HT1080 (cell line): Measurements from ENCODE around the gene DLX3. TPM values are rescaled to one million over a fixed set of nuclear protein-coding genes. Genes with fewer than 3 reads are reported as not detected.
"Not testable (repeated sequence)": the region's sequence is repeated elsewhere in the genome, so short reads cannot be mapped to it uniquely, and the experiment has no call there.

Experiments used
- DNase-seq: peaks from one replicate; pipeline ENCODE4 v3.0.0-alpha.2; 2015; ENCODE audit warnings: low read depth
- polyA plus RNA-seq, 2 experiments: library from polyadenylated mRNA; depleted of rRNA; stranded (reverse); fragments of >200 nt; gene quantifications; 2 replicates each; pipeline ENCODE4 v1.2.3, GENCODE V29; 2015
- total RNA-seq: library from RNA; depleted of rRNA; stranded (reverse); fragments of >200 nt; shearing (Covaris generic); gene quantifications from 2 replicates; pipeline ENCODE4 v1.2.3, GENCODE V29; 2014; rRNA removed

The DLX3 gene
- total RNA-seq: 0.13 TPM in 1 of 2 replicates, not detected in the other
- polyA plus RNA-seq (2015; cell fraction: cytosol; rRNA removed): 0.31 TPM in 2 replicates
- 0.24 and 0.25 TPM in 2 replicates for polyA plus RNA-seq (2015; cell fraction: nucleus; rRNA removed)

- peak; percentile 34 for DNase-seq
These were observed at the start of gene DLX3 for GRCh38 chr17:49995055-49995738. TSS of gene DLX3 (minus strand) at chr17:49995224. CDS start at chr17:49994998, 226 bp downstream.

- DNase-seq: no peak
These were observed 49.5 kb upstream of the DLX3 start for GRCh38 chr17:50044483-50044882.

GRCh38 chr17:50043290-50044148 is 48.5 kb upstream of the DLX3 start:
- DNase-seq: no peak

GRCh38 chr17:50042211-50042610 is 47.2 kb upstream of the DLX3 start:
- DNase-seq: no peak

GRCh38 chr17:50040496-50040895 is 45.5 kb upstream of the DLX3 start:
- not testable (repeated sequence) for DNase-seq

- DNase-seq: no peak
These were observed 44.0 kb upstream of the DLX3 start for GRCh38 chr17:50039058-50039457.

GRCh38 chr17:50037321-50038107 is 42.5 kb upstream of the DLX3 start:
- peak; percentile 73 for DNase-seq

- no peak for DNase-seq
These were observed 41.6 kb upstream of the DLX3 start for GRCh38 chr17:50036455-50037261.

GRCh38 chr17:50035945-50036344 is 40.9 kb upstream of the DLX3 start:
- no peak for DNase-seq

- DNase-seq: no peak
These were observed 40.4 kb upstream of the DLX3 start for GRCh38 chr17:50035421-50035879.

GRCh38 chr17:50034498-50035364 is 39.7 kb upstream of the DLX3 start:
- no peak for DNase-seq

GRCh38 chr17:50033316-50033715 is 38.3 kb upstream of the DLX3 start:
- no peak for DNase-seq

- DNase-seq: no peak
These were observed 34.2 kb upstream of the DLX3 start for GRCh38 chr17:50029185-50029584.

GRCh38 chr17:50028736-50029120 is 33.7 kb upstream of the DLX3 start:
- no peak for DNase-seq

- DNase-seq: peak; percentile 97
These were observed 33.1 kb upstream of the DLX3 start for GRCh38 chr17:50027881-50028735.

GRCh38 chr17:50027172-50027880 is 32.3 kb upstream of the DLX3 start:
- peak; percentile 98 for DNase-seq

GRCh38 chr17:50026837-50027171 is 31.8 kb upstream of the DLX3 start:
- DNase-seq: peak; percentile 92

- no peak for DNase-seq
These were observed 31.1 kb upstream of the DLX3 start for GRCh38 chr17:50026046-50026675.
